Suppressor macrophage (primary cell): Measurements from ENCODE around the gene GNAL.
A peak's percentile ranks its signal among the peaks of the same experiment; 100 is the strongest.

ENCODE experiments used
- DNase-seq, 4 experiments: peaks; one replicate each; pipeline ENCODE4 v3.0.0-alpha.2; 2020 to 2022

Gene GNAL

DNA sequence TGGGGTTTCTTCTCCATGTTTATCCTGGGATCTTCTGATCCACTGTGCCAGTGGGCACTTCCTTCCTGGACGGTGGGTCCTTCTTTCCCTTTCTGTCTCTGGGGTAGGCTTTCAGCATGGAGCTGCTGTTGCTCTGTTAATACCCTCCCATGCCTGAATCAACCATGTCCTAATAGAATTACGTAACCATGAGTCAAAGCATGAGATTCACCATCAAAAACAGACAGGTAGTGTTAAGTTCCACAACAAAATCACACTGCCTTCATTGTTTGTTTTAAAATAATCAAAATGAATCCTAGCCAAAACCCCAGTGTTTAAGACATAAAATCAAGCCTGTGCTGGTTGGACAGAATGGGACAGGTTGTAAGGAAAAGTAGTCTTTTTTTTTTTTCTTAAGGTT, 37.5 kb downstream of the GNAL start:
- no peak for DNase-seq

DNA sequence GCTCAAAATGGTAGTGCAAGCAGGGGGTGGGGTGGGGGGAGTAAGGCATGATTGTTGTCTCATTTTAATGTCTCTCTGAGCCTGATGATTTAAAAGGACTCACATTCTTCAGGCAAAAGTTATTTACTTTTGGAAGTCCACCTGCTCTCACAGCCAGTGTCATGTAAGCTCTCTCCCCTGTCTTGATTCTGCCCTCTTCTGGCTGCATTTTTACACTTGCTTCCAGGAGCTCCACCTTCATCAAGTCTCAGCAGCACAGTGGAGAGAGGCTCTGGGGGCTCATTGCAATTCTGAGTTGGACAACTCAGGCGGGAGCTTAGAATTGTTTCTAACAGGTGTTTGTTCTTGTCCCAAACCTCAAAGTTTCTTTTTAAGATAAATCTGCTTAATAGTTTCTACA, 39.2 kb downstream of the GNAL start:
- peak in 1 of 4 experiments; percentile 6 for DNase-seq

DNA sequence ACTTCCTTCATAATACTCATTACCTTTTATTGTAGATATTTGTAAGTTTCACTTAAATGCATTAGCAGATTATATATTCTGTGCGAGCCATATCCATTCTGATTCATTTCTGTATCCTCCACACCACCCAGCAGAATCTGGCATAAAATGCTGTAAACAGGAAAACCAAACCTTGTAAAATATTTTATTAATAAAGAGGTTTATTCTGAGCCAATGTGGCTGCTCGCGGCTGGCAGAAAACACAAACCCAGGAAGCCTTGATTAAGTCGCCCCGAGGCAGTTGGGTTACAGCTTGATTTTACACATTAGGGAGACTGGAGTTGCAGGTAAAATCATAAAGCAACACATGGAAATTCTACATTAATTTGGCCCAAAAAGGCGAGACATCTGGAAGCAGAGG, 40.5 kb downstream of the GNAL start:
- no peak for DNase-seq

DNA sequence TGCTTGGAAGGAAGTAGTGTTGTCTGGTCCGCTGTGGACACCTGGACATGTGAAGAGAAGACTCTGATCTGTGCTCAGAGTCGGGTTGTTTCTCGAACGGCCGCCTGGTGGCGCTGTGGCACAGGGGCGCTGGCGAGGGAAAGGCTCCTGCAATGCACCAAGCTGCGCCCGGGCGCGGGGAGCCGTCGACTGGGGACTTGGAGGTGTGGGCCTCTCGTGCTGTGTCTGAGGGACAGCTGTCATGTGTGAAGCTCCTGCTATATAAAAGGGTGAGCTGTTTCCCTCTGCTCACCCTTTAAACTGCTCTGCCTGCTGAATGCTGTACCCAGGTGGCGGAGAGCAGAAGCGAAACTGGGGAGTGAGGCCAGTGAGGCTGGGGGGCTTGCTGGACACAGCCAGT, 44.0 kb downstream of the GNAL start:
- peak; percentile 74 to 90 (median 88) for DNase-seq

DNA sequence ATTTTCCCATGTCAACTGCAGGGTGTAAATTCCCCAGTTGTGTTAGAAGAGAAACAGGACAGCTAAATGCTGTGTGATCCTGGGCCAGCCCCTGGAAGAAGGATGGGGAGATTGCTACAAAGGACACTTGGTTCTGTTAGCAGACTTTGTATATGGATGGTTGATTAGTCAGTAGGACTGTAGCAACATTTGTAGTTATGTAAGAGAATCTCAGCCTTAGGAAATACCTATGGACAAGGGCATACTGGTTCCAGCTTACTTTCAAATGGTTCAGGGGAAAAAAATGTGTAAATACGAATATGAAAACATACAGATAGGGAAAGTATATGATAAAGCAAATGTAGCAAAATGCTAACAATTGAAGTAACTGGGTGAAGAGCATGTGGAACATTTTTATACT, 47.6 kb downstream of the GNAL start:
- peak in 2 of 4 experiments; percentile 27 to 28 for DNase-seq

DNA sequence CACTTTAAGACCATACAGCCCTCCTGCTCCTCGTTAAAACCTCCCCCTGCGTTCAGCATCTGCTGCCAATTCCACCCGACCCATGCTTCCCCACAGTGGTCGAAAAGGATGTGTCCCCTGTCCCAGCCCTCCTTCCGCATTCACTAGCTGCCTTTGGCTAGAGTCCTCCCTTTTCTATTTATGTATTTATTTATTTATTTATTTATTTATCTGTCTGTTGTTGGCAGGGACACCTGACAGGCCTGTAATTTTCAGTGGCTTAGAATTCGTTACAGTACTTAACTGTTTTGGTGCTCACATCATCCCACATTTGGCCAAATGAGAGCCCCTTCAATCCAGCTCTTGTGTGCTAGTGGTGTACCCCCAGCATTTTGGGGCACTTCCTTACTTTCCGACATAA, 50.8 kb downstream of the GNAL start:
- no peak for DNase-seq

DNA sequence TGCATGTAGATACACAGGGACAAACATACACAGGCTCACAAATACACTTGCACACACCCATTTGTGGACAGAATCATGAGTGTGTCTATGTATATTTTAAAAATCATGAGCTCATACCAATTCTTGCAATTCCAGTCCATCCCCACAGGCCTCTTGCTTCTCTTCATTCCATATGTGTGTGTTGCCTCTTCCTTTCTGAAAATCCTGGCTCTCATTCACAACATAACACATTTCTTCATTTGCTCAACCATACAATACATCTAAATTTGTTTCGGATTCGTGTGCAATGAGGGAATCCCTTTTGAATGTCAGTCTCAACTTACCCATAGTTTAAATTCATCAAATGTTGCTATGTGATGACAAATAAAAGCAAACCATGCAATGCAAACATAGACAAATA, 51.4 kb downstream of the GNAL start:
- no peak for DNase-seq

DNA sequence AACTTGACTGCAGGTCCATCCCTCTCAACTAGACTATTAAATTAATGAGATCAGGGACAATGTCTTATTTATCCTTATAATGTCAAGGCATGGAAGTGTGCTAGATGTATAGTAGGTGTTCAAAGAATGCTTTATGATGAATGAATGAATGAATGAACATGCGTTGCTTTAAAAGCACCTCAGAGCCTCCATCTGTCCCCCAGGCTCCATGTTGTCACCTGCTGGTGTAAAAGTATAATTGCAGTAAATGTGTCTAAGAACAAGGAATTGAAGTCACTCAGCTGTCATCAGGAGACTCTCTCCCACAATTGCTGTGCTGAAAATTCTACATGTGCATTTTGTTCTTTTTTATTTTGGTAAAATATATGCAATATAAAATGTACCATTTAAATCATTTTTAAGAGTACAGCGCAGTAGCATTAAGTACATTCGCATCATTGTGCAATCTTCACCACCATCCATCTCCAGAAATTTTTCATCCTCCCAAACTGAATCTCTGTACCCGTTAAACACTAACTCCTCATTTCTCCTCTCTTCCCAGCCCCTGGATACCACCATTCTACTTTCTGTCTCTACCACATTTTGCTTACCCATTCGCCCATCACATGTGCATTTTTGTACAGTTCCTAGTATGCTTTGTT, 52.6 kb downstream of the GNAL start:
- DNase-seq: peak; percentile 5 to 47 (median 32)

DNA sequence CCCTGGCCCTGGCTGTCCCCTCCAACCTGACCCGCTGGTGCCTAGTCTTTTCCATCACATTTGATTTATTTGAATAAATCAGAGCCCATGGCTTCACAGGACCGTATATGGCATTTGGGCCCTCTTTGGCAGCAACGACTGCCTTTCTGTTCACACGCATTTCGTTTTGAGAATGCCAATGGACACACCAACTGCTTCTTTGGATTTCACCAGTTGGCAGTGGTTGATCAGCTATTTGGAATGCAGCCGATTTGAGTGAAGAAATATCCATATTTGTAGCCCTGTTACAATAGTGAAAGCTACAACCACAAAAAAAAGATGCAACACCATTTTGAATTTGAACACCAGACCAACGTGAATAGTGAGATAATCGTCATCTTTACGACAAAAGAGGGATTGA, 56.5 kb downstream of the GNAL start:
- DNase-seq: no peak

DNA sequence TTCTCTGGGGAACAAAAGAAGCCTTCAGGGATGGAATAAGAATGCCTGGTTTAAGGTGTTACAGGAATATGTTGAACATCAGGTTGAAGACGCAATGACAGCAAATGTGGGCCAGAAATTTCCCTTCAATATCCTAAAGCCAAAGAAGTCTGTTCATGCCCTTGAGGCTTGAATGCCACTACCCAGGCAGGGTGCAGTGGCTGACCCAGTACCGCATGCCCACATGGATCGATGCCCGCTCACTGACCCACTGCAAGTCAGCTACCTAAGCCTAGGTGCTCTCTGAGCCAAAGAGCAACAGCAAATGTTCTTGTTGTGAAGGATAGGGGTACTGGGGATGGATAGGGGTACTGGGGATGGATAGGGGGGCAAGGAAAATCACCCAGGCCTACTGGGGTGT, 58.2 kb downstream of the GNAL start:
- no peak for DNase-seq

DNA sequence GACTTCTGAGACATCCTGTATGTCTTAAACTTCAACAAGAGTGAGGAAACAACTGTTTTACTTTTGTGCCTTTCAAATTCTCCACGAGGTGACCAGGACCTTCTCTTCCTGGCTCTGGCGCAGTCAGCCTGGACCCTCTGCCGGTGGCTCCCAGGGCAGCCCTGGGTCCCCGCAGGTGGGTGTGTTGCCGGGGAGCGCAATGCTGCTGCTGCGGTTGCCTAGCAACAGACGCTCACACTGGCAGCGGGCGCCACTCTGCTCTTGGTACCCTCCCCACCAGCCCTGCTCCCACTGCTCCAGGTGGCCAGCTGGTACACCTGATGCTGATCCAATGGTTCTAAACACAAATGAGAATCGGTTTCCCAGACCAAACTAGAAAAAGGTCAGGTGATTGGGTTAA, 58.7 kb downstream of the GNAL start:
- no peak for DNase-seq

DNA sequence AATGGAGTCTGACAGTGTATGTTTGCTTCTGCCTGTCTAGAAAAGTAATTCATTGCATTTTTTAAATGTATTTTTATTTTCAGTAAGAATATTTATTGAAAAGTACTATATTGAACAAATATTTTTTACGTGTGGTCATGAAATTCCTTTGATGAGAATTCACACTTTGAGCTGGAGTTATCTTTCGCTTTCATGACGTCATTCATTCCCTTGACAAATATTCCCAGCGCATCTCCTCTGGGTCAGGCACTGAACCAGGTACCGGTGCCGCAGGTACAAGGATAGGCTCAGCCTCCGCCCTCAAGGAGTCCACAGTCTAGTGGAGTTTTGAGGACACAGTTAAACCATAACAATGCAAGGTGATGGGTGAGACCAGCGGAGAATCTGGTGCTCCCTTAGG, 60.2 kb downstream of the GNAL start:
- DNase-seq: no peak

DNA sequence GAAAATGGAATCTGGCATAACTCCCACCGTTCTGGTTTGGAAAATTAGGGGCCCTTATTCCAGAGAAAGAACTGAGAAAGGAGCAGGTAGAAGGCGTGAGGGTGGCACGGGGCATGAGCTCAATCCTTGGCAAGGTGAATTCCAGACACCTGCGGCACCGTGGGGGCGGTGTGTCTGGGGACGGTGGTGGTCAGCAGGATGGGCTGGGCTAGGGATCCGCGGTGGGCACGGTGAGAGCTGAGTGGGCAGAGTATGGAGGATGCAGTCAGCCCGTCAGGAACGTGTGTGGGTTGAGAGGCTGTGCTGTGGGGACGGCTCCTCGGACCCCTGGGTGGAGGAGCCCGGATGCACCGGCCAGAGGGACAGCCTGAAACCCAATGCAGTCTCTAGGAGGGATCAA, 61.1 kb downstream of the GNAL start:
- no peak for DNase-seq

DNA sequence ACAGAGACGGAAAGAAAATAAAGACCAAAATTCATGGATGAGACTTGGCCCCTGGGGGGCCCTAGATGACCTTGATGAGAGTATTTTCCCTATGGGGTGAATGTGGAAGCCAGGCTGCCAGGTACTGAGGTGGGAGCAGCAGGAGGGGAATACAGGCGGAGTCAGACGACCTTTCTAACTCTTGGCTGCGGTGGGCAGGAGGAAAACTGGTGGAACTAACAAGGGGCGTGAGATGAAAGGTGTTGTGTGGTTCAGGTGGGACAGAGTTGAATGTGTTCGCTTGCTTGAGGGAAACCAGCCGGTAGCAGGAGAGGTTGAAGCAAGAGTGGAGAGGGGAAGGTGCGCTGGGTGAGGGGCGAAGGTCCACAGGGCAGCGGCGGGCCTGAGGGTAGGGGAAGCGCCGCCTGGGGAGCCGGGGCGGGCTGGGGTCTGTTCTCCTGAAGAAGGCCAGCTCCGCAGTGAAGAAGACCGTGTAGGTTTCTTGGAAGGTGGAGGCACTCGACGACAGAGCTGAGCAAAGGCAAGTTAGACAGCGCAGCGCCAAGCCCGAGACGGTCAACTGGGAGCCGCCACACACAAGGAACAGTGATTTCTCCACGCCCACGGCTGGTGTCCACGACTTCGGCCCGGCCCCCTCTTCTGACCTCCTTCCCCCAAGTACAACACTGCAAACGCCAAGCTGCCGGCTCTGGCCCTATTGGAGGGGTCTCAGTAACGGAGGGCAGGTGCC, 61.7 kb downstream of the GNAL start:
- DNase-seq: no peak

DNA sequence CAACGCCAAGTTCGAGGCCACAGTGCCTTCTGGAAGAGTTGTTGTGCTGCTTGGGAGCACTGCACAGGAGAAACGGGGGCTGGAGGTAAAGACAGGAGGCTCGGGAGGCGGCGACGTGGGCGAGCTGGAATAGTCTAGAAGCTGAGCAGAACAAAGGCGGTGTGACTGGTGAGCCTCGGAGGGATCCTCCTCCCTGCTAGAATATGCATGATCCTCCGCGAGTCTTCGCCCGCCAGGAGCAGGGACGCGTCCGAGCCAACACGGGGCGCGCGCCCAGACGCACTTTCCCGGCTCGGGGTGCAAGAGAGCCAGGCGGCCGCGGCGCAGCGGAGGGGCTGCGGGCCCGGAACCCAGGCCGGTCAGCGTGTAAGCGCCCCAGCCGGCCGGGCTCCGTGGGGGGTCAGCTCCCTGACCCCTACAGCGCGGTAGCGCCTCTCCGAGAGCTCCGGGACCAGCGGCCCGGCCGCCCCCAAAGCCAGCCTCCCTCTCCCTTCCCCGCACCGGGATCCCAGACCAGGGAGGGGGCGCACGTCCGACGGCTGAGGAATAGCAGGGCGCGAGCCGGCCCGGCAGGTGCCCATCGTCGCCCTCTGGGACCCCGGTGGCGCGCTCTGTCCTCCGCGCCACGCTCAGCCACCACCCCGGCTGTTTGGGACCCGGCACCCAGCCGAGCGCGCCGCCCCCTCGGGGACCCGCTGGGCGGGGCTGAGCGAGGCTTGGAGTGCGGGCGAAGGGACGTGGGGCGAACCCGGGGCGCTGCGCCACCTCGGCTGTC, 62.5 kb downstream of the GNAL start:
- peak in 1 of 4 experiments; percentile 11 for DNase-seq

DNA sequence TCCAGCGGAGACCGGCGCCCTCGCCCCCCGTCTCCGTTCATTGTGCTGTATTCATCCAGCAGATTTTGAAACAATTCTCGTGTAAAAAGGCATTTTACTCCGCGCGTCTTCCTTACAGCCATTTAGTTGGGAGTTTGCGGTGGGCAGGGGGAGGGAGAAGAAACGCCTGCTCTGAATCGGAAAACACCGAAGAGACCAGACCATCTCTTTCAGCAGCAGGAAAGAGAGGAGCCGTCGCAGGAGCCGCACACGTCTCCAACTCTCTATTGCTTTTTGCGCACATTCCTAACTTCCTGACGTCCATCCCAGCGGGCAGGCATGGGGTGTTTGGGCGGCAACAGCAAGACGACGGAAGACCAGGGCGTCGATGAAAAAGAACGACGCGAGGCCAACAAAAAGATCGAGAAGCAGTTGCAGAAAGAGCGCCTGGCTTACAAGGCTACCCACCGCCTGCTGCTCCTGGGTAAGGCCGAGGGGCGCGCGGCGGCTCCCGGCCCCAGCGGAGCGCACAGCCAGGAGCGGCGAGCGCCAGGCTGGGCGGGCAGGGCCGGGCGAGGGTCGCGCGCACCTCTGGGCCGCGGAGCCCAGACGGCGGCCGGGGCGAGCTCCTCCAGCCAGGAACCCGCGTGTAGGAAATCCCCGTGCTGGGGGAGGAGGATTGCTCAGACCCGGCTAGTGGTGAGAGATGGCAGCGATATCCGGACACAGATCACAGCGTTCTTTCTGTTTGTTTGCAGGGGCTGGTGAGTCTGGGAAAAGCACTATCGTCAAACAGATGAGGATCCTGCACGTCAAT, 63.2 kb downstream of the GNAL start:
- peak; percentile 13 to 36 (median 18) for DNase-seq

DNA sequence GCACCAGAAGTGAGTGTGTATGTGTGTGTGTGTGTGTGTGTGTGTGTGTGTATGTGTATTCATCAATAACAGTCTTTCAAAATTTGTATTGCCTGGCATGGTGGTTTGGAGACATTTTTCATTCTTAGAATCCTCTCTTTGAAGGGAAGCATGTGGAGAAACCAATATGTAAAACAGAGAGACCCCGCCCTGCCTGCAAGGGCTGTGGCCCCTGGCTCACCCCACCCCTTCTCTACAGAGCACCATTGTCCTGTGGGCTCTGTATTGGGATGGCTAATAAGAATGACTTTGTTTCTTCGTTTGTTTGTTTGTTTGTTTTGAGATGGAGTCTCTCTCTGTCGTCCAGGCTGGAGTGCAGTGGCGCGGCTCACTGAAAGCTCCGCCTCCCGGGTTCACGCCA, 65.9 kb downstream of the GNAL start:
- no peak for DNase-seq

DNA sequence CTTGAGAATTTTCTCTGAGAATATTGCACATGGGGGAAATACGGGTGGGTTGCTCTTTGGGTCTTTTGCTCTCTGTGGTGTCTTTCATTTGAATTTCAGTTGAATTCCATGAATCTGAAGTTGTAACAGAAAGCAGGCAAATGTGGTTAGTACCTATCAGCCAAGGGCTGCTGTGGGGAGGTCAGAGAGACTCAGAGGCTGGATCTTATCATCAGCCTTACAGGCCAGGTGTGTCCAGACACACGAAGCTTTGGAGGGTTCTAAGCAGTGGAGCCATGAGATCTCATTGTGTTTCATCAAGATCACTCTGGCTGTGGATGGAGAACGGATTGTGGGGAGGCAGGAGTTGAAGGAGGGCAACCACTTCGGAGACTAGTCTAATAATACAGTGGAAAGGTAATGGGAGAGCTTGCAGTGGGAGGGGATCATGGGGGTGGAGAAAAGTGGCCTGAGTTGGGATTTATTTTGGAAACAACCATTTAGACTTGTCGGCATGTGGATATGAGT, 68.1 kb downstream of the GNAL start:
- DNase-seq: no peak

DNA sequence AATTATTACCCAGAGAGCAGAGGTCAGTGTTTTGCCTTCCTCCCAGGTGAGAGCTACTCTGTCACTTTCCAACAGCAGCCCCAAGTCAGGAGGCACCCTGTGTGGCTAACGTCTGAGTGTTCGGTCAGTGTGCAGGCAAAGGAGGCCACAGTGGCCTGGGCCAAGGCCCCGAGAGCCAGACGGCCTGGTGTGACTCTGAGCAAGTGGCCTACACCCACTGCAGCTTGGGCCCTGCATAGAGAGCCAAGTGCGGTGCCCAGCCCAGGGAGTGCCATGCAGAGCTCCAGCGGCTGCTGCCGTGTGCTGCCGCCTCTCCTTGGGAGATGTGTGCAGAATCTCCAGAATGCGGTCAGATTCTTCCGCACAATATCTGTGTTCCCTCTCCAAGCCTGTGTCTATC, 70.4 kb downstream of the GNAL start:
- no peak for DNase-seq

DNA sequence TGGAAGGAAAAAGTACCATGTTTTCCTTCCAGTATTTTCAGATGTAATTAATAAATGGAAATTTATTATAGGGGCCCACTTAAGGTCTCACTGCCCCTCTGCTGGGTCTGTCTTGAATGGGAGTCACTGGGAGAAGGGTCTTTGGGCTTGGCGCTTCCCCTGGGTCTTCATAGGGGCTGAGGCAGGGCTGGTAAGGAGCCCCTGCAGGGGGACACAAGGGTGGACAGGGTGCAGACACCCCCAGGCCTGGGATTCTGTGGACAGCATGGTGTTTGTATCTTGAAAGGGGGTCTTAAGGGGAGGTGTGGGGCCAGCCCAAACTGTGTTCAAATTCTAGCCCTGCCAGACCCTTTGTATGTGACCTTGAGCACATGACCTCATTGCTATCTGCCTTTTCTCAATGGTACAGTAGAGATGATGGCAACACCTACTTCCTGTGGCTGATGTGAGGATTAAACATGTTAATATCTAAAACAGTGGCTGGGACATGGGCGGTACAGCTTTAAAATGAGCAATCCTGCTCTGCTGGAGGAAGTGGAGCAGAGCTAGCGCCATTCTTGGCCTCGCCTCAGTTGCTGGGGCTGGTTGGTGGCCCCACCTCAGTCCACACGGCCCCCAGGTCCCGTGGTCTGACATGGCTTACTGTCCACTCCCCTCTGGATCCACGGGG, 71.6 kb downstream of the GNAL start:
- DNase-seq: no peak

DNA sequence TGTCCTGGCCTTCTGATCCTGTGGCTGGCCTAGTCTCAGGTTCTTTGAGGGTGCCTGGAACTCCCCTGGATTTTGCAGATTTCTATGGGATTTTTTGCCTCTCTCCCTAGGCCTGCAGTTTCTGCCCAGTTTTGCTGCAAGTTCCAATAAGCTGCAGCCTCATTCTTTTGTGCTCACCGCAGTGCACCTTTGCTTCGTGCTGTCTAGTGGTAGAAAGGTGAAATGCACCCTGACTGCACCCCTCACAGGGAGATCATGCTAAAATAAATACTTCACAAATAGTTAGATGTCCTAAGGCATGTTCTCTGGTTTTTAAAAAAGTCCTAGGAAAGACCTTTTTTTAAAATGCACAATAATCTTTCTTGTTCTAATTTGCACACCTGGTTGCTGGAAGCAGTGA, 72.5 kb downstream of the GNAL start:
- DNase-seq: no peak

DNA sequence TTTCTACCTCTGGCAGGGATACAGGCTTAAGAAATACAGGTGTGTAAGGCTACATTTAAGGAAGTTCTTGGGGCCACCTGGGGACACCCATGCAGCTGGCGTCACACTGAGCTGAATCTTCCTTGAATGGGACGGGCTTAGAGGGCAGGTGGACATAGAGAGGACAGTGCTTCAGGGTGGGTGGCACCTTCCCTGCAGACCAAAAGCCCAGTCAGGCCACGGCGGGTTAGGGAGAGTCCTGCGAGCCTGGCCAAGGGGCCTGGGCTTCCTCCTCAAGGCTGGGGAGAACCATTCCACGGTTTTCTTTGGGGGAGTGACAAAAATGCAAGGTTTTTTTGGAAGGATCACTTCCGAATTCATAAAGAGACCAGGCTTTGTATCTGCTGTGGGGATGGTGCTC, 73.4 kb downstream of the GNAL start:
- no peak for DNase-seq
